K562 (cell line): ENCODE data around the gene FYB1. TPM values are rescaled to one million over a fixed set of nuclear protein-coding genes. Genes with fewer than 3 reads are reported as not detected.

Source experiments
- L3MBTL2 ChIP-seq: fragments of 450-650 bp; IDR thresholded peaks from 2 replicates; pipeline ENCODE4 v1.6.1; 2016; ENCODE audit warnings: mild to moderate bottlenecking, moderate library complexity
- LCOR ChIP-seq: sonication (generic); formaldehyde crosslinking; IDR thresholded peaks from 2 replicates; pipeline ENCODE4 v1.8.0; 2022; ENCODE audit warnings: mild to moderate bottlenecking, missing genetic modification reagents
- MTA2 ChIP-seq: fragments of 450-650 bp; IDR thresholded peaks from 2 replicates; pipeline ENCODE4 v1.6.1; 2016; ENCODE audit warnings: low read depth
- MYC ChIP-seq, 2 experiments: fragments of 250-450 bp in 1 of 2; sonication (Bioruptor Pico) in 1 of 2; IDR thresholded peaks; 2 replicates each; pipeline versions ENCODE4 v1.5.1 to v1.6.1; 2012 to 2021; ENCODE audit warnings: low read depth in 2 of 2, borderline replicate concordance in 1 of 2, improper control_type of control experiment in 1 of 2, low read length in 1 of 2, mild to moderate bottlenecking in 1 of 2, moderate library complexity in 1 of 2
- NCOA2 ChIP-seq, 2 experiments: fragments of 450-650 bp; IDR thresholded peaks; 2 replicates each; pipeline ENCODE4 v1.6.1; 2018; ENCODE audit warnings: mild to moderate bottlenecking in 2 of 2, moderate library complexity in 1 of 2; ENCODE audit not compliant: partially characterized antibody in 2 of 2
- RAD51 ChIP-seq: fragments of 450-650 bp; IDR thresholded peaks from 2 replicates; pipeline ENCODE4 v1.7.1; 2016; ENCODE audit warnings: low read depth, mild to moderate bottlenecking, borderline replicate concordance
- ZNF780A ChIP-seq: fragments of 250-450 bp; sonication (Bioruptor Pico); IDR thresholded peaks from 2 replicates; pipeline ENCODE4 v1.5.0; 2021; ENCODE audit warnings: mild to moderate bottlenecking
- polyA plus RNA-seq, 8 experiments: library from polyadenylated mRNA; depleted of rRNA in 4 of 8; stranded (reverse) in 5 of 8; unstranded in 3 of 8; fragments of >200 nt; fragmentation: Nextera tagmentation in 2 of 8; fragmentation: Illumina TruSeq in 1 of 8; extraction: Ambion mirVana in 2 of 8; extraction: Trizol in 1 of 8; gene quantifications; 2 replicates each; pipeline versions ENCODE4 v1.2.1 to v1.2.3, GENCODE V29; 2011 to 2014; ENCODE audit warnings: inconsistent platforms in 1 of 8, missing spikeins in 1 of 8
- total RNA-seq, 7 experiments: library from RNA; depleted of rRNA in 6 of 7; stranded (reverse); fragments of >200 nt in 6 of 7; fragmentation: Illumina TruSeq in 2 of 7; extraction: Trizol in 2 of 7; gene quantifications; 2 replicates each; pipeline versions ENCODE4 v1.2.1 to v1.2.3, GENCODE V29; 2011 to 2021; ENCODE audit warnings: low replicate concordance in 1 of 7
- TF ChIP-seq, protein P1 (sequence below): sonication (generic); formaldehyde crosslinking; IDR thresholded peaks from 2 replicates; pipeline ENCODE4 v1.9.0; 2022; ENCODE audit warnings: mild to moderate bottlenecking, missing genetic modification reagents
- TF ChIP-seq, protein P2 (sequence below): sonication (generic); formaldehyde crosslinking; IDR thresholded peaks from 2 replicates; pipeline ENCODE4 v1.8.1; 2023; ENCODE audit warnings: mild to moderate bottlenecking, missing genetic modification reagents
- TF ChIP-seq, protein P3 (sequence below): IDR thresholded peaks from 2 replicates; pipeline ENCODE4 v1.6.1; 2014; ENCODE audit warnings: antibody characterized with exemption
- TF ChIP-seq, protein P4 (sequence below): sonication (generic); formaldehyde crosslinking; IDR thresholded peaks from 2 replicates; pipeline ENCODE4 v1.5.0; 2020; ENCODE audit warnings: missing genetic modification reagents

FYB1 gene
- total and polyA plus RNA-seq, 9 of the 15 experiments (the other 6 are each of a cell fraction or from before 2014, with no cell fraction given), result 4.7 to 31.5 (median 9.7) TPM

DNA sequence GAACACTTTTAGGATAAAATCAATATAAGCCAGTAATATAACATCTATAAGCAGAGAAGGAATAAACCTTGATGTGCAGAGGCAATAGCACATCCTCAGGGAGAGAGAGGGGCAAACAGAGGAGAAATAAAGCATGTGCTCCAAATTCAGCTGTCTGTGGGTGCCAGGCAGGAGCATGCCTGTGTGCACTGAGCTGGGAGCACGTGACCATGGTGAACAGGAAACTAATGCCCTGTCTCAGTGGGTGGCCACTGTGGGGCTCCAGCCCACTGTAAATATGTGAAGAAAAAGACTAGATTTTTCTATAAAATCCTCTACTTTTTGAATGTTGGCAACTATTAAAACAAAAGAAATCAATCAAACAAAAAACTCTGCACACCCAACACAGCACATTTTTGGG is 55.3 kb downstream of the FYB1 start (continued):
- TF ChIP-seq MTA2 (no peak), NCOA2 (IDR thresholded peaks at IDR 0.05; ENCODE audit: partially characterized antibody in 2 of 2) (no peak), RAD51 (peak; percentile 62; the same call in 1 of the 2 replicates), L3MBTL2 (peak; percentile 29; the same call in 1 of the 2 replicates), LCOR (CRISPR knock-in tag) (no peak), MYC (IDR thresholded peaks at IDR 0.05; ENCODE audit: low read depth, low read length) (no peak), MYC (CRISPR knock-in tag; IDR thresholded peaks at IDR 0.05; ENCODE audit: borderline replicate concordance, low read depth) (no peak), ZNF780A (CRISPR knock-in tag) (no peak)
- TF ChIP-seq, protein P1, sequence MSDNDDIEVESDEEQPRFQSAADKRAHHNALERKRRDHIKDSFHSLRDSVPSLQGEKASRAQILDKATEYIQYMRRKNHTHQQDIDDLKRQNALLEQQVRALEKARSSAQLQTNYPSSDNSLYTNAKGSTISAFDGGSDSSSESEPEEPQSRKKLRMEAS (CRISPR knock-in tag), result peak; percentile 54; the same call in 1 of the 2 replicates
- TF ChIP-seq, protein P2, sequence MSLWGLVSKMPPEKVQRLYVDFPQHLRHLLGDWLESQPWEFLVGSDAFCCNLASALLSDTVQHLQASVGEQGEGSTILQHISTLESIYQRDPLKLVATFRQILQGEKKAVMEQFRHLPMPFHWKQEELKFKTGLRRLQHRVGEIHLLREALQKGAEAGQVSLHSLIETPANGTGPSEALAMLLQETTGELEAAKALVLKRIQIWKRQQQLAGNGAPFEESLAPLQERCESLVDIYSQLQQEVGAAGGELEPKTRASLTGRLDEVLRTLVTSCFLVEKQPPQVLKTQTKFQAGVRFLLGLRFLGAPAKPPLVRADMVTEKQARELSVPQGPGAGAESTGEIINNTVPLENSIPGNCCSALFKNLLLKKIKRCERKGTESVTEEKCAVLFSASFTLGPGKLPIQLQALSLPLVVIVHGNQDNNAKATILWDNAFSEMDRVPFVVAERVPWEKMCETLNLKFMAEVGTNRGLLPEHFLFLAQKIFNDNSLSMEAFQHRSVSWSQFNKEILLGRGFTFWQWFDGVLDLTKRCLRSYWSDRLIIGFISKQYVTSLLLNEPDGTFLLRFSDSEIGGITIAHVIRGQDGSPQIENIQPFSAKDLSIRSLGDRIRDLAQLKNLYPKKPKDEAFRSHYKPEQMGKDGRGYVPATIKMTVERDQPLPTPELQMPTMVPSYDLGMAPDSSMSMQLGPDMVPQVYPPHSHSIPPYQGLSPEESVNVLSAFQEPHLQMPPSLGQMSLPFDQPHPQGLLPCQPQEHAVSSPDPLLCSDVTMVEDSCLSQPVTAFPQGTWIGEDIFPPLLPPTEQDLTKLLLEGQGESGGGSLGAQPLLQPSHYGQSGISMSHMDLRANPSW (CRISPR knock-in tag), result no peak
- TF ChIP-seq, protein P3, sequence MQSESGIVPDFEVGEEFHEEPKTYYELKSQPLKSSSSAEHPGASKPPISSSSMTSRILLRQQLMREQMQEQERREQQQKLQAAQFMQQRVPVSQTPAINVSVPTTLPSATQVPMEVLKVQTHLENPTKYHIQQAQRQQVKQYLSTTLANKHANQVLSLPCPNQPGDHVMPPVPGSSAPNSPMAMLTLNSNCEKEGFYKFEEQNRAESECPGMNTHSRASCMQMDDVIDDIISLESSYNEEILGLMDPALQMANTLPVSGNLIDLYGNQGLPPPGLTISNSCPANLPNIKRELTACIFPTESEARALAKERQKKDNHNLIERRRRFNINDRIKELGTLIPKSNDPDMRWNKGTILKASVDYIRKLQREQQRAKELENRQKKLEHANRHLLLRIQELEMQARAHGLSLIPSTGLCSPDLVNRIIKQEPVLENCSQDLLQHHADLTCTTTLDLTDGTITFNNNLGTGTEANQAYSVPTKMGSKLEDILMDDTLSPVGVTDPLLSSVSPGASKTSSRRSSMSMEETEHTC, result no peak
- TF ChIP-seq, protein P4, sequence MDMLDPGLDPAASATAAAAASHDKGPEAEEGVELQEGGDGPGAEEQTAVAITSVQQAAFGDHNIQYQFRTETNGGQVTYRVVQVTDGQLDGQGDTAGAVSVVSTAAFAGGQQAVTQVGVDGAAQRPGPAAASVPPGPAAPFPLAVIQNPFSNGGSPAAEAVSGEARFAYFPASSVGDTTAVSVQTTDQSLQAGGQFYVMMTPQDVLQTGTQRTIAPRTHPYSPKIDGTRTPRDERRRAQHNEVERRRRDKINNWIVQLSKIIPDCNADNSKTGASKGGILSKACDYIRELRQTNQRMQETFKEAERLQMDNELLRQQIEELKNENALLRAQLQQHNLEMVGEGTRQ (CRISPR knock-in tag), result peak; percentile 75
